ENCODE results near the gene BDKRB2. TPM values are rescaled to one million over a fixed set of nuclear protein-coding genes. Genes with fewer than 3 reads are reported as not detected.

Gene BDKRB2
- total RNA-seq, 2 donors from 2014 or later, result 11.3 to 23.3 TPM

GRCh38 chr14:96191841-96192462 is 12.7 kb upstream of the BDKRB2 start:
- DNase-seq, result no peak
- no peak overlapping the region for H3K4me3 ChIP-seq
- peaks cover 6% of the 10 kb centered on the region for H3K4me1 ChIP-seq
- no peaks in the 10 kb centered on the region for H3K27me3 ChIP-seq
- H3K27ac ChIP-seq, result no peak overlapping the region
- no peaks in the 10 kb centered on the region for H3K9me3 ChIP-seq
- H3K36me3 ChIP-seq, result no peaks in the 10 kb centered on the region
- no peak overlapping the region for H3K9ac ChIP-seq (ENCODE audit: low read depth in 2 of 2, low read length in 2 of 2)
- TF ChIP-seq CTCF (IDR thresholded peaks at IDR 0.05), result no peak
- intact Hi-C loops (cut with DNase I), result no loop called here

GRCh38 chr14:96192975-96193805 is 11.4 kb upstream of the BDKRB2 start:
- H3K9ac ChIP-seq (ENCODE audit: low read depth in 2 of 2, low read length in 2 of 2), result no peak overlapping the region
- H3K27ac ChIP-seq, result no peak overlapping the region
- H3K36me3 ChIP-seq, result no peaks in the 10 kb centered on the region
- no peak for TF ChIP-seq CTCF (IDR thresholded peaks at IDR 0.05)
- H3K9me3 ChIP-seq, result no peaks in the 10 kb centered on the region
- peaks cover 6% of the 10 kb centered on the region for H3K4me1 ChIP-seq
- H3K27me3 ChIP-seq, result no peaks in the 10 kb centered on the region
- H3K4me3 ChIP-seq, result no peak overlapping the region
- no peak for DNase-seq
- intact Hi-C loops (cut with DNase I), result no loop called here

DNA sequence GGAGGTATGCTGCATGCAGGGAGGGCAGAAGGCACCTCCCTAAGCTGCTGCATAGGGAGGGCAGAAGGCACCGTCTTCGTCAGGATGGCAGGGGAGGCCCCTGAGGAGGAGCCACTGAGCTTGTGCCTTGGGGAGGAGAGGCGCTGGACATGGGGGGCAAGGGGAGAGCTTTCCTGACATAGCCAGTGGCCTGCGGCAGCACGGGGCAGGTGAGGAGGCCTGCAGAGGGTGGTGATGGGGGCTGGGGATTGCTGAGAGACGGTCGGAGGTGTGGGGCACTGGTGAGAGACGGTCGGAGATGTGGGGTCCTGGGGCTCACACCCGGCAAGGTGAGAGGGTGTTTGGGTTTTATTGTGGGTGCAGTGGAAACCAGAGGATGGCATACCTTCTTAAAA is 10.4 kb upstream of the BDKRB2 start:
- no peak for TF ChIP-seq CTCF (IDR thresholded peaks at IDR 0.05)
- no peak overlapping the region for H3K27ac ChIP-seq
- no peaks in the 10 kb centered on the region for H3K27me3 ChIP-seq
- no peak overlapping the region for H3K4me3 ChIP-seq
- H3K4me1 ChIP-seq, result peaks cover 6% of the 10 kb centered on the region
- no peaks in the 10 kb centered on the region for H3K9me3 ChIP-seq
- no peak for DNase-seq
- no peak overlapping the region for H3K9ac ChIP-seq (ENCODE audit: low read depth in 2 of 2, low read length in 2 of 2)
- H3K36me3 ChIP-seq, result no peaks in the 10 kb centered on the region
- intact Hi-C loops (cut with DNase I), result no loop called here

GRCh38 chr14:96194657-96195431 is 9.8 kb upstream of the BDKRB2 start:
- peaks cover 6% of the 10 kb centered on the region for H3K4me1 ChIP-seq
- no peak overlapping the region for H3K27ac ChIP-seq
- intact Hi-C loops (cut with DNase I), result no loop called here
- DNase-seq, result no peak
- no peak overlapping the region for H3K4me3 ChIP-seq
- no peak for TF ChIP-seq CTCF (IDR thresholded peaks at IDR 0.05)
- no peaks in the 10 kb centered on the region for H3K36me3 ChIP-seq
- H3K9me3 ChIP-seq, result no peaks in the 10 kb centered on the region
- no peak overlapping the region for H3K9ac ChIP-seq (ENCODE audit: low read depth in 2 of 2, low read length in 2 of 2)
- H3K27me3 ChIP-seq, result no peaks in the 10 kb centered on the region

DNA sequence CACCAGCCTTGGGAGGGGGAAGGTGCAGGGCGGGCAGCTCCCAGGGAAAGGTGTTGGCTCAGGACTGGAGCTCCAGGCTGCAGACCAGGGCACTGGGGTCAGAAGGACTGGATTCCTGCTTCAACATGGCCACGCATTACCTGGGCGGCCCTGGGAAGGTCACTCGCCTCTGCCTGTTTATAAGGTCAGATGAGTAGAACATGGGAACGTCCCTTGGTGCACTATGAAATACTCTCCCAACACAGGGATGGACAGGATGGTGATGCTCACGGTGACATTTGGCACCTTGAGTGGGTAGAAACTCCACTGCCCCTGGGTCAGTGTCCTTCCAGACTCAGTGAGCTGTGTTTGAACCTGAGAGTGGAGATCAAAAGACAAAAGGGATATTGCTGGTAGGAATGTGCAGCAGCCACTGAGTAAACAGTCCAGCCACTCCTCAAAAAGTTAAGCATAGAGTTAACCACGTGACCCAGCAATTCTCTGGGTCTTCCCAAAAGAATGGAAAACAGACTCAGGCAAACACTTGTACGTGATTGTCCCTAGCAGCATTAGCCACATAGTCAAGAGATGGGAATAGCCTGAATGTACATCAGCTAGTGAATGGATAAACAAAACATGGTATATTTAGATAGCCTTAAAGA is 9.1 kb upstream of the BDKRB2 start:
- Histone ChIP-seq H3K27me3 (no peaks in the 10 kb centered on the region), H3K9me3 (no peaks in the 10 kb centered on the region), H3K27ac (no peak overlapping the region), H3K4me3 (no peak overlapping the region), H3K36me3 (no peaks in the 10 kb centered on the region), H3K4me1 (peaks cover 6% of the 10 kb centered on the region), H3K9ac (ENCODE audit: low read depth in 2 of 2, low read length in 2 of 2) (no peak overlapping the region)
- TF ChIP-seq CTCF (IDR thresholded peaks at IDR 0.05), result no peak
- intact Hi-C loops (cut with DNase I), result no loop called here
- no peak for DNase-seq
